Measurements from ENCODE around the gene HSPA8. TPM values are rescaled to one million over a fixed set of nuclear protein-coding genes. Genes with fewer than 3 reads are reported as not detected.

Gene HSPA8
- polyA plus RNA-seq, 1 donor from 2014 or later, result 2,242 TPM

GRCh38 chr11:123011510-123011909 lies 50.4 kb downstream of the HSPA8 start:
- H3K9me3 ChIP-seq (ENCODE audit: low read length), result no peaks in the 10 kb centered on the region
- H3K36me3 ChIP-seq (ENCODE audit: insufficient read depth, low read length), result no peaks in the 10 kb centered on the region
- no peak overlapping the region for H3K4me2 ChIP-seq (ENCODE audit: low read length)
- no peak overlapping the region for H2AFZ ChIP-seq (ENCODE audit: low read depth, low read length)
- H3K27ac ChIP-seq (ENCODE audit: low read length), result no peak overlapping the region
- H3K9me2 ChIP-seq (ENCODE audit: insufficient read depth, low read length), result no peaks in the 10 kb centered on the region
- H3K27me3 ChIP-seq (ENCODE audit: insufficient read depth, low read depth, low read length), result peaks cover 3% of the 10 kb centered on the region
- no peaks in the 10 kb centered on the region for H3K79me2 ChIP-seq (replicated peaks; ENCODE audit: insufficient read depth, low read length)
- H3K9ac ChIP-seq (ENCODE audit: low read length), result no peak overlapping the region
- H3F3A ChIP-seq (ENCODE audit: insufficient read depth, low read length, poor library complexity, severe bottlenecking), result no peaks in the 10 kb centered on the region
- TF ChIP-seq CTCF (IDR thresholded peaks at IDR 0.05; ENCODE audit: poor library complexity, severe bottlenecking), result no peak
- no peak for TF ChIP-seq MXI1 (conservative IDR thresholded peaks at IDR 0.05; ENCODE audit: poor library complexity, severe bottlenecking)
- TF ChIP-seq SMC3 (conservative IDR thresholded peaks at IDR 0.05; ENCODE audit: poor library complexity), result no peak
- no peak for TF ChIP-seq POLR2AphosphoS5 (IDR thresholded peaks at IDR 0.05)
- TF ChIP-seq, protein P1, sequence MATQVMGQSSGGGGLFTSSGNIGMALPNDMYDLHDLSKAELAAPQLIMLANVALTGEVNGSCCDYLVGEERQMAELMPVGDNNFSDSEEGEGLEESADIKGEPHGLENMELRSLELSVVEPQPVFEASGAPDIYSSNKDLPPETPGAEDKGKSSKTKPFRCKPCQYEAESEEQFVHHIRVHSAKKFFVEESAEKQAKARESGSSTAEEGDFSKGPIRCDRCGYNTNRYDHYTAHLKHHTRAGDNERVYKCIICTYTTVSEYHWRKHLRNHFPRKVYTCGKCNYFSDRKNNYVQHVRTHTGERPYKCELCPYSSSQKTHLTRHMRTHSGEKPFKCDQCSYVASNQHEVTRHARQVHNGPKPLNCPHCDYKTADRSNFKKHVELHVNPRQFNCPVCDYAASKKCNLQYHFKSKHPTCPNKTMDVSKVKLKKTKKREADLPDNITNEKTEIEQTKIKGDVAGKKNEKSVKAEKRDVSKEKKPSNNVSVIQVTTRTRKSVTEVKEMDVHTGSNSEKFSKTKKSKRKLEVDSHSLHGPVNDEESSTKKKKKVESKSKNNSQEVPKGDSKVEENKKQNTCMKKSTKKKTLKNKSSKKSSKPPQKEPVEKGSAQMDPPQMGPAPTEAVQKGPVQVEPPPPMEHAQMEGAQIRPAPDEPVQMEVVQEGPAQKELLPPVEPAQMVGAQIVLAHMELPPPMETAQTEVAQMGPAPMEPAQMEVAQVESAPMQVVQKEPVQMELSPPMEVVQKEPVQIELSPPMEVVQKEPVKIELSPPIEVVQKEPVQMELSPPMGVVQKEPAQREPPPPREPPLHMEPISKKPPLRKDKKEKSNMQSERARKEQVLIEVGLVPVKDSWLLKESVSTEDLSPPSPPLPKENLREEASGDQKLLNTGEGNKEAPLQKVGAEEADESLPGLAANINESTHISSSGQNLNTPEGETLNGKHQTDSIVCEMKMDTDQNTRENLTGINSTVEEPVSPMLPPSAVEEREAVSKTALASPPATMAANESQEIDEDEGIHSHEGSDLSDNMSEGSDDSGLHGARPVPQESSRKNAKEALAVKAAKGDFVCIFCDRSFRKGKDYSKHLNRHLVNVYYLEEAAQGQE (IDR thresholded peaks at IDR 0.05; ENCODE audit: borderline replicate concordance), result no peak
- no peaks in the 10 kb centered on the region for H4K20me1 ChIP-seq (ENCODE audit: insufficient read depth)
- no peak overlapping the region for H3K4me3 ChIP-seq (ENCODE audit: low read length)

Small RNA genes within 50 kb of the gene (small RNA-seq; reads per million reads assigned to genes)
- gene RPL31P47 (0 reads per million in 3 experiments), gene SNORD14C (0 reads per million in 3 experiments), gene SNORD14D (0 reads per million in 3 experiments), gene SNORD14E (780 to 1,179 (median 857) reads per million in 3 experiments)

Other genes with a start within 250 kb of the HSPA8 start
- gene CRTAM, start 223.6 kb downstream of the HSPA8 start, polyA plus RNA-seq, result not detected in 2 replicates
- 0.37 and 1.0 TPM in 2 replicates for gene JHY, start 179.4 kb downstream of the HSPA8 start, polyA plus RNA-seq
- gene BSX, start 80.3 kb downstream of the HSPA8 start, polyA plus RNA-seq, result not detected in 2 replicates
- 0.14 TPM in 1 of 2 replicates, not detected in the other for gene CLMP, start 133.1 kb upstream of the HSPA8 start, polyA plus RNA-seq

Data from neural cell (in vitro differentiated cells).